ENCODE measurements around the gene CCDC152.

CCDC152 gene

DNA sequence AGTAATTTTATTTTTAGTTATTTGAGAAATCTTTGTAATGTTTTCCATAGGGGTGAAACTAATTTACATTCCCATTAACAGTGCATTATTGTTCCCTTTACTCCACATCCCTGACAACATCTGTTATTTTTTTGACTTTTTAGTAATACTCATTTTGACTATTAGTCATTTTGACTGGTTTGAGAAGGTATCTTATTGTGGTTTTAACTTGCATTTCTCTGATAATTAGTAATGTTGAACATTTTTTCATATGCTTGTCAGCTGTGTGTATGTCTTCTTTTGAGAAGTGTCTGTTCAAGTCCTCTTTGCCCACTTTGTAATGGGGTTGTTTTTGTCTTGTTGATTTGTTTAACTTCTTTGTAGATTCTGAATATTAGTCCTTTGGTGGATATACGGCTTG is 27.5 kb downstream of the CCDC152 start:
- no peak for DNase-seq

GRCh38 chr5:42785756-42786155 is 29.1 kb downstream of the CCDC152 start:
- no peak for DNase-seq

DNA sequence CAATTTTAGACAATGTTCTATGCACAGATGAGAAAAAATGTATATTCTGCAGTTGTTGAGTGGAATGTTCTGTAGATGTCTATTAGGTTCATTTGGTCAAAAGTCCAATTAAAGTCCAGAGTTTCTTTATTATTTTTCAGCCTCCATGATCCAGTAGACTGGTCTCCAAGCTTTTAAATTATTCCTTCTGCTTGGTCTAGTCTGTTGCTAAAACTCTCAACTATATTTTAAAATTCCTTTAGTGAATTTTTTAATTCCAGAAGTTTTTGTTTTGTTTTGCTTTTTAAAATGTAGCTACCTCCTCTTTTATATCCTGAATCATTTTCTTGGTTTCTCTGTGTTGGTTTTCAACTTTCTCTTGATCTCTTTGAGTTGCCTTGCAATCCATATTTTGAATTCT is 30.5 kb downstream of the CCDC152 start:
- no peak for DNase-seq

DNA sequence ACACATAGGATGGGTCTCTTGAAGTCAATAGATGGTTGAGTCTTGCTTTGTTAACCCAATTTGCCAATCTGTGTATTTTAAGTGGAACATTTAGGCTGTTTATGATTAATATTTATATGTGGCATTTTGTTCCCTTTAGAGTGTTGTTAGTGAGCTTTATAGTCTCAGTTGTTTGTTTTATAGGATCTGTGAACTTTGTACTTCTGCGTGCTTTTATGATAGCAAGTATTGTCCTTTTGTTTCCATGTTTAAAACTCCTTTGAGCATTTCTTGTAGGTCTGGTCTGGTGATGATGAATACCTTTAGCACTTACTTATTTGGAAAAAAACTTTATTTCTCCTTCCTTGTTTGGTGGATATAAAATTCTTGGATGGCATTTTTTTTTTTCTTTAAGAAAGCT is 31.2 kb downstream of the CCDC152 start:
- DNase-seq = no peak

- DNase-seq = no peak
Observed at GRCh38 chr5:42791151-42791550, 34.5 kb downstream of the CCDC152 start.

GRCh38 chr5:42798284-42799240 is 41.9 kb downstream of the CCDC152 start:
- DNase-seq = no peak

GRCh38 chr5:42799241-42799608 is 42.6 kb downstream of the CCDC152 start:
- DNase-seq = no peak

- DNase-seq = no peak
Observed at GRCh38 chr5:42799668-42800114, 43.1 kb downstream of the CCDC152 start.

GRCh38 chr5:42800748-42801330 is 44.2 kb downstream of the CCDC152 start:
- DNase-seq = no peak

DNA sequence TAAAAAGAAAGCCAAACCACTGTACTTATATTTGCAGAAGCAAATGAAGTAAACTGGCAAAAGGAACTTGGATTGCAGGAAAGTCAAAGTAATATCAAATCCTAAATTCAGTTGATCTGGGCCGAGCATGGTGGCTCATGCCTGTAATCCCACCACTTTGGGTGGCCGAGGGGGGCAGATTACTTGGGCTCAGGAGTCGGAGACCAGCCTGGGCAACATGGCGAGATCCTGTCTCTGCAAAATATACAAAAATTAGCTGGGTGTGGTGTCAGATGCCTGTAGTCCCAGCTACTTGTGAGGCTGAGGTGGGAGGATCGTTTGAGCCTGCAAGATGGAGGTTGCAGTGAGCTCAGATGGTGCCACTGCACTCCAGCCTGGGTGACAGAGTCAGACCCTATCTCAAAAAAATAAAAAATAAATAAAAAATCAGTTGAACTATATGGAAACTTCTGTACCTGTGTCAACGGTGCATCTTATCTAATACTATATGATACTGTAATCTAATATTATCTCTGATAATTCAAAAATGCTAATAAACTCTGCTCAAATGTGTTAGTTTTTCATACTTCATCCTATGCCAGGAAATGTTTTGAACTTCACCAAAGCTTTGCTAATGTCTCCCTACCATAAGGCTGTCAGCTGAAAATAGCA is 45.0 kb downstream of the CCDC152 start:
- no peak for DNase-seq

GRCh38 chr5:42804717-42805339 is 48.2 kb downstream of the CCDC152 start:
- no peak for DNase-seq

DNA sequence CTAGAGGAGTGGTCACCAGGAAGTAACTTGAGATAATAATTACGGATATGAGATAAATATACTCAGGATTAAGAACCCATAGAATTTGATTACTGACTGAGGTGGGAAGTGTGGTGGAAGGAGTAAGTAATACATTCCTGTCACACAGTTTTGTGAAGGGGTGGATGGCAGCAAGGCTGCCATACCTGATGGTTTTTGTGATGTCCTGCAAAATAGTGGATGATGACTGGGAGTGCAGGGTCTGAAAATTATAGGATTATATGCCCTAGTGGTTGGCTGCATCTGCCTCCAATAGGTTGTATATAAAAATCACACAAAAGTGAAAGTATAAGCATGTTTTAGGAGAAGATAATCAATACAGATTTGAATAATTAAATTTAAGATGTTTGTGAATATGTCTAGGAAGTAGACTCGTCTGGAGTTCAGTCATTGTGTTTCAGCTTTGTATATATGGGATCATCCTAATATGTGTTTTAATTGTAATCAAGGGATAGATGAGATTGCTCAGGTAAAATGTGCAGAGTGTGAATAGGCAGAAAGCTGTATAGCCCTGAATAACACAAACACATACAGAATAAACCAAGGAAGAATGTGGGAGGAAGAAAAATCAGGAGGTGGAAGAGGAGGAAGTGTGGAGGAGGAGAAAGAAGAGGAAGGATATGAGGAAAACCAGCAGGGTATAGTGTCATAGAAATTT is 49.5 kb downstream of the CCDC152 start:
- no peak for DNase-seq

GRCh38 chr5:42806701-42807262 is 50.2 kb downstream of the CCDC152 start:
- DNase-seq = no peak

- DNase-seq = no peak
Observed at GRCh38 chr5:42807722-42808447, 51.3 kb downstream of the CCDC152 start.

DNA sequence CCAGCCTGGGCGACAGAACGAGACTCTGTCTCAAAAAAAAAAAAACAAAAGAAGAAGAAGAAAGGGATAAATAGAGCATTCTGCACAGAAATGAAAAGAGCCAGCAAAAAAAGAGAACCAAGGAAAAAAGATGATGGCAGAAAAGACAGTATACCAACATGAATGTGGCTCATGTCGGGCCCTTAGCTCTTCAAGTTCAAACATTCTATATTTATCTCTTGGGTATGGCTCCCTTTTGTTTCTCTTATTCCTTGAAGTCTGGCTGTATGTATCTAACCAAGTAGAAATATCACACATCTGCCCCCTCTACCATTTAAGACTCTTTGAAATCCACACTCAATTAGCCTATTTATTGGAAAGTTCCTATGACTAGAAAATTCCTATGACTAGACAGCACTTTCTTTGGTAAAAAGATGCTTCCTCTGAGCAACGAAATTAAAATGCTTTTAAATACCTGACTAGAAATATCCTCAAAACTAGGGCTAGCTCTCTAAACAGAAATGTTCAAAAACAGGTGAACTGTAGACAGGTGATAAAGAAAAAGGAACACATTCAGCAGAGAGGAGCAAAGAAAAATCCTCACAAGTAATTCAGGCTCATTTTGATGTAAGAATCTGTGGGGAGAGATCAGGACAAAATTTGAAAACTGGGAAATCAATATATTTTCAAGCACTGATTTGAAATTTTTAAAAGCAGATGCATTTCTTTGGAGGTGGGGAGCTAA is 52.4 kb downstream of the CCDC152 start:
- no peak for DNase-seq

DNA sequence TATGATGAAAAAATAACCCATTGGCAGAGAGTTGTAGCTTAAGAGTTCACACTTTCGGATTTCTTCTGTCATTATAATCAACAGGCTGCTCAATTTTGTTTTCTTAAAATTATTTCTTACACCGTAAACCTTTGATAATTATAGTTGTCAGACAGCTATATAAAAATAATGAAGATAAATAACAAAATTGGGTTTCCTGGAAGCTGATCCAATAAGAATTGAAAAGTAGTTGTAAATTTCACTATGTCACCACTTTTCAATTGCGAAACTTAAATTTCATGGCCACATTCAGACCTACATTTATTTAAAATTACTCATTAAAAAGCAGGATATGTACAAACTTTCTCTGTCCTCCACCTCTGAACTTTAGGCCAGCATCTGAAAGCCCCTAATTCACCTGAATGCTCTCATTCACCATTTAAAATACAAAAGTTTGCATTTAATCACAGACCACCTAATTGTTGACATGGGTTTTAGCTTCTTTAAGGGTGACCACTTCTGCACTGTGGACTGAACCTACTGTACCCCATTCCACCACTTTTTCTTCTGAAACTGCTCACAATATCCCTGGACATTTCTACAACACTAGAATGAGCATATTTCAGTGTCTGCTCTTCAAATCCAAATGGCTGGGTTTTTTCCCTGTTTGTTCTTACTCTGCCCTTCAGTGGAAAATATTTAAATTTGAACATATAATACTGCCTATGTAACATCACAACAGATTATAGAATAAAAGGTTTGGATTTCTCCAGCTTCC is 54.4 kb downstream of the CCDC152 start:
- no peak for DNase-seq

- DNase-seq = no peak
Observed at GRCh38 chr5:42811591-42812446, 55.2 kb downstream of the CCDC152 start, which contains the start of gene SELENOP. TSS of gene SELENOP (minus strand) at chr5:42811892. CDS start at chr5:42808353, 3,539 bp downstream.

GRCh38 chr5:42812620-42813019 is 56.0 kb downstream of the CCDC152 start:
- no peak for DNase-seq

GRCh38 chr5:42813533-42813932 is 56.9 kb downstream of the CCDC152 start:
- DNase-seq = no peak
